IPS-NIHi7 (cell line): ENCODE measurements around the gene SYNGR3.
A peak's percentile ranks its signal among the peaks of the same experiment; 100 is the strongest.
"Not testable (repeated sequence)": the region's sequence is repeated elsewhere in the genome, so short reads cannot be mapped to it uniquely, and the experiment has no call there.

ENCODE experiments used
- DNase-seq: peaks from one replicate; pipeline ENCODE4 v3.0.0; 2012; ENCODE audit warnings: mixed read lengths; ENCODE audit errors: extremely low spot score

SYNGR3 gene

GRCh38 chr16:2008631-2009163 lies 18.9 kb downstream of the SYNGR3 start:
- DNase-seq, result no peak

- DNase-seq, result no peak
These were observed 19.5 kb downstream of the SYNGR3 start for GRCh38 chr16:2009164-2009711.

GRCh38 chr16:2009791-2010510 lies 20.2 kb downstream of the SYNGR3 start, which contains the start of gene ZNF598:
ZNF598 (minus strand) TSS chr16:2009821.
- peak; percentile 91 for DNase-seq

- DNase-seq, result not testable (repeated sequence)
These were observed 22.0 kb downstream of the SYNGR3 start for GRCh38 chr16:2011726-2012125.

GRCh38 chr16:2013527-2013926 lies 23.8 kb downstream of the SYNGR3 start:
- DNase-seq, result no peak

GRCh38 chr16:2015117-2015946 lies 25.6 kb downstream of the SYNGR3 start:
- DNase-seq, result no peak

GRCh38 chr16:2015947-2016208 lies 26.1 kb downstream of the SYNGR3 start:
- no peak for DNase-seq

- DNase-seq, result no peak
These were observed 26.7 kb downstream of the SYNGR3 start for GRCh38 chr16:2016407-2016922.

- no peak for DNase-seq
These were observed 29.7 kb downstream of the SYNGR3 start, which contains the start of gene NPW for GRCh38 chr16:2019518-2019920. NPW (plus strand) TSS chr16:2019785.

- DNase-seq, result no peak
These were observed 30.4 kb downstream of the SYNGR3 start for GRCh38 chr16:2019921-2020831.

- DNase-seq, result peak; percentile 83
These were observed 32.9 kb downstream of the SYNGR3 start for GRCh38 chr16:2022723-2023091.

- peak; percentile 95 for DNase-seq
These were observed 33.6 kb downstream of the SYNGR3 start for GRCh38 chr16:2023092-2024031.

GRCh38 chr16:2024032-2024420 lies 34.3 kb downstream of the SYNGR3 start:
- DNase-seq, result no peak

- no peak for DNase-seq
These were observed 35.5 kb downstream of the SYNGR3 start for GRCh38 chr16:2025251-2025650.

- DNase-seq, result no peak
These were observed 36.2 kb downstream of the SYNGR3 start for GRCh38 chr16:2025878-2026460.

GRCh38 chr16:2026461-2027023 lies 36.8 kb downstream of the SYNGR3 start, which contains the start of gene NHERF2:
NHERF2 (plus strand) TSS chr16:2026902; CDS start chr16:2027006, 104 bp downstream.
- DNase-seq, result peak; percentile 76

GRCh38 chr16:2027024-2028010 lies 37.5 kb downstream of the SYNGR3 start:
- no peak for DNase-seq

- no peak for DNase-seq
These were observed 38.4 kb downstream of the SYNGR3 start for GRCh38 chr16:2028146-2028545.
